ENCODE data around the gene BPNT1. TPM values are rescaled to one million over a fixed set of nuclear protein-coding genes. Genes with fewer than 3 reads are reported as not detected.

Gene BPNT1
- total and polyA plus RNA-seq, 2 of the 13 experiments (the other 11 are each of a cell fraction or from before 2014, with no cell fraction given): 35.2 to 43.9 TPM

DNA sequence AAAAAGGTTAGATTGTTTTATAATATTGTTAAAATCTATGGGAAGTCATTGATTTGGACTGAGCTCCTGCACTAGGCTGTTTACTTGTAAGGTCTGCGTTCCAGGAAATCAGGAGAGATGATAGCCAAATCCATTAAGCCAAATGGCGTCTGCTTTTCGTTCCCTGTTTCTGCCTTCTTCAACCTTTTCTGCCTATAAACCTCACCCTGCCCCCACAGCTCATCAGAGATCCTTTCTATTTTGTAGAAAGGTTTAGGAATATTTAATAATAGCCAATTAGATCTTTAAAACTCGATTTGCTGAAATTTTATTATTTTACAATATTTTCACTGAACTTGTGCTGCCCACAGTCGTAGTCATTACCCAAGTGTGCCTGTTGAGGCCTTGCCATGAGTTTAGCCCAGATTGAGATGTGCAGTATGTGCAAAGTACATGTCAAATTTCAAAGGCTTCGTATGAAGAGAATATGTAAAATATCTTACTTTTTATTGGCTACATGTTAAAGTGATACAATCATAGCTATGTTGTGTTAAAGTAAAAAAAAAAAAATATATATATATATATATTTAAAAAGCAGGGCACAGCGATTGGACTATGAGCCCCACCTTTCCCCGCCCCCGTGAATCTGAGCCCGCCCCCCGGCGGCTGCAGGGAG lies 3.9 kb upstream of the BPNT1 start (continued):
- TF ChIP-seq TFDP2 (CRISPR knock-in tag; IDR thresholded peaks at IDR 0.05) (0 out of 2 replicates have a peak, but pooled peaks have one; percentile 2), YY1 (IDR thresholded peaks at IDR 0.05; ENCODE audit: insufficient read depth, insufficient replicate concordance, low read depth, low read length) (peak; percentile 46), NFKBIZ (CRISPR knock-in tag; IDR thresholded peaks at IDR 0.05) (no peak), GRHL1 (CRISPR knock-in tag; conservative IDR thresholded peaks at IDR 0.05) (no peak), CENPX (CRISPR knock-in tag; IDR thresholded peaks at IDR 0.05) (no peak)
- TF ChIP-seq, protein P1, sequence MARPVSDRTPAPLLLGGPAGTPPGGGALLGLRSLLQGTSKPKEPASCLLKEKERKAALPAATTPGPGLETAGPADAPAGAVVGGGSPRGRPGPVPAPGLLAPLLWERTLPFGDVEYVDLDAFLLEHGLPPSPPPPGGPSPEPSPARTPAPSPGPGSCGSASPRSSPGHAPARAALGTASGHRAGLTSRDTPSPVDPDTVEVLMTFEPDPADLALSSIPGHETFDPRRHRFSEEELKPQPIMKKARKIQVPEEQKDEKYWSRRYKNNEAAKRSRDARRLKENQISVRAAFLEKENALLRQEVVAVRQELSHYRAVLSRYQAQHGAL (CRISPR knock-in tag; IDR thresholded peaks at IDR 0.05; ENCODE audit: not compliant biosample characterization): no peak

GRCh38 chr1:220092694-220093093 lies 3.1 kb upstream of the BPNT1 start:
- POLR2A ChIA-PET: interaction anchor here (2.5 kb wide), 1 partner anchor 46 kb away, joined by 9 read pairs; the partner anchor contains the start of gene EPRS1
- TF ChIP-seq MIER2 (CRISPR knock-in tag; IDR thresholded peaks at IDR 0.05) (no peak), ZFP82 (CRISPR knock-in tag; IDR thresholded peaks at IDR 0.05; ENCODE audit: borderline replicate concordance) (peak; percentile 7; the same call in 1 of the 2 replicates), IRX3 (CRISPR knock-in tag; IDR thresholded peaks at IDR 0.05; ENCODE audit: borderline replicate concordance, low read depth) (no peak), RCOR2 (CRISPR knock-in tag; IDR thresholded peaks at IDR 0.05) (0 out of 2 replicates have a peak, but pooled peaks have one; percentile 24), ZMYM3 (CRISPR knock-in tag; IDR thresholded peaks at IDR 0.05) (no peak), ZFP36 (IDR thresholded peaks at IDR 0.05; ENCODE audit: borderline replicate concordance, low read depth, low read length, partially characterized antibody) (no peak), REL (CRISPR knock-in tag; conservative IDR thresholded peaks at IDR 0.05) (no peak), ZNF629 (CRISPR knock-in tag; conservative IDR thresholded peaks at IDR 0.05) (peak; percentile 59)

More at GRCh38 chr1:220092694-220093093, 3.1 kb upstream of the BPNT1 start:
- Histone ChIP-seq H3K27me3 (ENCODE audit: control insufficient read depth in 1 of 2, insufficient read depth in 2 of 2, low read length in 2 of 2) (no peaks in the 10 kb centered on the region; a peak in 1 of 5 replicates), H3K9ac (ENCODE audit: insufficient read depth, low read depth, low read length) (peak overlapping the region; percentile 68; the same call in 1 of the 2 replicates), H3K27ac (ENCODE audit: extremely low read length, insufficient read depth, low read length) (peak overlapping the region; percentile 88), H3K4me3 (replicated peaks in 1 of 3; ENCODE audit: insufficient read depth in 1 of 3, low read depth in 2 of 3, low read length in 3 of 3) (peak overlapping the region in 2 of 3 experiments; percentile 61 to 64; a peak in 3 of 6 replicates), H3K4me1 (ENCODE audit: insufficient read depth, low read length) (peaks cover 31% of the 10 kb centered on the region), H2AFZ (ENCODE audit: low read length) (peak overlapping the region; percentile 98), H4K20me1 (ENCODE audit: insufficient read depth, low read length) (no peaks in the 10 kb centered on the region), H3K79me2 (ENCODE audit: insufficient read depth, low read length) (peaks cover 26% of the 10 kb centered on the region), H3K9me3 (ENCODE audit: low read length) (no peaks in the 10 kb centered on the region), H3K36me3 (replicated peaks in 1 of 2; ENCODE audit: control insufficient read depth in 1 of 2, insufficient read depth in 2 of 2, low read length in 2 of 2) (no peaks in the 10 kb centered on the region; a peak in 1 of 5 replicates), H3K4me2 (ENCODE audit: low read depth, low read length) (peak overlapping the region; percentile 78)
- no TSS peak for BruUV-seq (replicated peaks)
- DNase-seq (ENCODE audit: low spot score): no peak
- 52% methylated on average over 1 of the region's 1 CpG for WGBS (ENCODE audit: low lambda C conversion rate)
- CTCF ChIA-PET (ENCODE audit: low intra/inter-chr PET ratio, low total read pairs): no interaction called here
- FAIRE-seq: no peak
- intact Hi-C loops (cut with micrococcal nuclease; ENCODE audit: unreplicated experiment) (loop anchor here (2.0 kb wide), 1 partner anchor 208 kb away; no protein-coding TSS in a partner anchor), in situ Hi-C loops (cut with HindIII; ENCODE audit: extremely low pct_ligation_motif_present, low pct_unique_long_range_greater_than_20kb) (no loop called here)
- no peak for ATAC-seq

All from HepG2 (cell line).